Activated B cell treated with CpG ODN at 0.5 μM for 24 hours (primary cell): ENCODE results near the gene PTPN18. TPM values are rescaled to one million over a fixed set of nuclear protein-coding genes. Genes with fewer than 3 reads are reported as not detected.

Source experiments
- ATAC-seq: fragments of 200-7000 bp; cut with Tn5 transposase; one replicate; pipeline ENCODE4 v1.10.0; 2021; ENCODE audit warnings: low read depth, mild to moderate bottlenecking, moderate library complexity
- CTCF ChIA-PET: fragments of 350-600 bp; sonication (Branson Sonifier 250); formaldehyde crosslinking; loops from one replicate; lab custom pipeline; 2021; ENCODE audit warnings: antibody characterized with exemption; lab: Charles Lee
- POLR2A ChIA-PET: fragments of 350-600 bp; sonication (Branson Sonifier 250); formaldehyde crosslinking; loops from one replicate; lab custom pipeline; 2021; ENCODE audit warnings: antibody characterized with exemption; lab: Charles Lee
- DNase-seq: peaks from one replicate; pipeline ENCODE4 v3.0.0; 2022
- H3K27ac Mint-ChIP-seq: one replicate; pipeline ENCODE4 v1.8.0; 2020; ENCODE audit warnings: mixed read lengths
- H3K27me3 Mint-ChIP-seq: one replicate; pipeline ENCODE4 v1.8.0; 2021; ENCODE audit warnings: mixed read lengths
- H3K36me3 Mint-ChIP-seq: one replicate; pipeline ENCODE4 v1.8.0; 2021; ENCODE audit warnings: low read depth, mixed read lengths
- H3K4me1 Mint-ChIP-seq: one replicate; pipeline ENCODE4 v1.8.0; 2021; ENCODE audit warnings: mixed read lengths
- H3K4me3 Mint-ChIP-seq: one replicate; pipeline ENCODE4 v1.8.0; 2020; ENCODE audit warnings: mild to moderate bottlenecking, mixed read lengths
- H3K9me3 Mint-ChIP-seq: one replicate; pipeline ENCODE4 v1.8.0; 2020; ENCODE audit warnings: mixed read lengths
- CTCF ChIP-seq: fragments of 200-600 bp; IDR thresholded peaks from one replicate; pipeline ENCODE4 v1.8.0; 2022; ENCODE audit warnings: antibody characterized with exemption, mild to moderate bottlenecking
- intact Hi-C: fragments of 100-400 bp; cut with micrococcal nuclease; formaldehyde crosslinking; loops from one replicate; pipeline ENCODE4 v1.15.1; 2024
- total RNA-seq: library from RNA; stranded (reverse); gene quantifications from 2 replicates; pipeline ENCODE4 v1.2.3, GENCODE V29; 2022

PTPN18 gene
- total RNA-seq, 1 donor from 2014 or later: 77.7 TPM

GRCh38 chr2:130381619-130382018 lies 25.8 kb downstream of the PTPN18 start:
- CTCF ChIA-PET: interaction anchor here (0.8 kb wide), 1 partner anchor 9 kb away, joined by 3 read pairs; no protein-coding TSS in a partner anchor
- intact Hi-C loops: loop anchor here (1.0 kb wide), 1 partner anchor 10 kb away; no protein-coding TSS in a partner anchor
- Mint-ChIP-seq H3K4me3 (peak overlapping the region; percentile 24), H3K36me3 (peaks cover 25% of the 10 kb centered on the region), H3K27me3 (no peaks in the 10 kb centered on the region), H3K9me3 (no peaks in the 10 kb centered on the region), H3K4me1 (peaks cover 82% of the 10 kb centered on the region), H3K27ac (peak overlapping the region; percentile 69)
- DNase-seq: no peak
- POLR2A ChIA-PET: interaction anchor here (0.7 to 2.1 kb wide), 4 partner anchors 9 to 40 kb away, joined by 3 to 9 read pairs (median 6); a partner anchor contains a TSS
- TF ChIP-seq CTCF: no peak
- ATAC-seq: peak; percentile 58

- no peaks in the 10 kb centered on the region for H3K9me3 Mint-ChIP-seq
- DNase-seq (no peak), ATAC-seq (no peak)
- H3K27me3 Mint-ChIP-seq: no peaks in the 10 kb centered on the region
- no peak overlapping the region for H3K4me3 Mint-ChIP-seq
- H3K4me1 Mint-ChIP-seq: peaks cover 82% of the 10 kb centered on the region
- peaks cover 24% of the 10 kb centered on the region for H3K36me3 Mint-ChIP-seq
- H3K27ac Mint-ChIP-seq: no peak overlapping the region
- intact Hi-C loops: no loop called here
- no peak for TF ChIP-seq CTCF
- CTCF ChIA-PET: interaction anchor here (1.6 kb wide), 1 partner anchor 8 kb away, joined by 3 read pairs; no protein-coding TSS in a partner anchor
- POLR2A ChIA-PET: interaction anchor here (0.7 to 2.1 kb wide), 3 partner anchors 10 to 40 kb away, joined by 5 to 9 read pairs (median 7); a partner anchor contains a TSS
Observed at GRCh38 chr2:130382313-130382917, 26.6 kb downstream of the PTPN18 start.

GRCh38 chr2:130385709-130386108 lies 29.9 kb downstream of the PTPN18 start:
- Mint-ChIP-seq H3K36me3 (peaks cover 18% of the 10 kb centered on the region), H3K27me3 (no peaks in the 10 kb centered on the region), H3K27ac (peak overlapping the region; percentile 81), H3K9me3 (no peaks in the 10 kb centered on the region), H3K4me1 (peaks cover 81% of the 10 kb centered on the region), H3K4me3 (peak overlapping the region; percentile 61)
- no peak for TF ChIP-seq CTCF
- DNase-seq: no peak
- peak; percentile 25 for ATAC-seq
- intact Hi-C loops: no loop called here
- POLR2A ChIA-PET: interaction anchor here (1.3 to 1.6 kb wide), 3 partner anchors 8 to 43 kb away, joined by 8 to 11 read pairs (median 9); partner anchors contain the start of gene IMP4
- CTCF ChIA-PET: interaction anchor here (2.0 kb wide), 1 partner anchor 13 kb away, joined by 9 read pairs; no protein-coding TSS in a partner anchor

GRCh38 chr2:130387071-130387400 lies 31.2 kb downstream of the PTPN18 start:
- no peak for ATAC-seq
- H3K27ac Mint-ChIP-seq: peak overlapping the region; percentile 42
- peak overlapping the region; percentile 39 for H3K4me3 Mint-ChIP-seq
- H3K4me1 Mint-ChIP-seq: peaks cover 77% of the 10 kb centered on the region
- CTCF ChIA-PET: no interaction called here
- DNase-seq: no peak
- no peaks in the 10 kb centered on the region for H3K27me3 Mint-ChIP-seq
- H3K9me3 Mint-ChIP-seq: no peaks in the 10 kb centered on the region
- TF ChIP-seq CTCF: no peak
- peaks cover 16% of the 10 kb centered on the region for H3K36me3 Mint-ChIP-seq
- intact Hi-C loops: no loop called here
- POLR2A ChIA-PET: interaction anchor here (1.6 to 3.0 kb wide), 2 partner anchors 10 to 14 kb away, joined by 11 to 14 read pairs; no protein-coding TSS in a partner anchor

- no peak for ATAC-seq
- POLR2A ChIA-PET: interaction anchor here (0.6 to 4.3 kb wide), 3 partner anchors 10 to 714 kb away, joined by 4 to 37 read pairs (median 14); no protein-coding TSS in a partner anchor
- H3K9me3 Mint-ChIP-seq: no peaks in the 10 kb centered on the region
- no peaks in the 10 kb centered on the region for H3K27me3 Mint-ChIP-seq
- H3K36me3 Mint-ChIP-seq: peaks cover 10% of the 10 kb centered on the region
- peaks cover 72% of the 10 kb centered on the region for H3K4me1 Mint-ChIP-seq
- no peak for DNase-seq
- TF ChIP-seq CTCF: no peak
- intact Hi-C loops: no loop called here
- CTCF ChIA-PET: no interaction called here
- no peak overlapping the region for H3K4me3 Mint-ChIP-seq
- peak overlapping the region; percentile 68 for H3K27ac Mint-ChIP-seq
Observed at GRCh38 chr2:130387804-130388203, 31.9 kb downstream of the PTPN18 start.
